ENCODE data around the gene TNNI3. TPM values are rescaled to one million over a fixed set of nuclear protein-coding genes. Genes with fewer than 3 reads are reported as not detected.

Gene TNNI3
- total RNA-seq, 1 donor from 2014 or later: 4.3 TPM

DNA sequence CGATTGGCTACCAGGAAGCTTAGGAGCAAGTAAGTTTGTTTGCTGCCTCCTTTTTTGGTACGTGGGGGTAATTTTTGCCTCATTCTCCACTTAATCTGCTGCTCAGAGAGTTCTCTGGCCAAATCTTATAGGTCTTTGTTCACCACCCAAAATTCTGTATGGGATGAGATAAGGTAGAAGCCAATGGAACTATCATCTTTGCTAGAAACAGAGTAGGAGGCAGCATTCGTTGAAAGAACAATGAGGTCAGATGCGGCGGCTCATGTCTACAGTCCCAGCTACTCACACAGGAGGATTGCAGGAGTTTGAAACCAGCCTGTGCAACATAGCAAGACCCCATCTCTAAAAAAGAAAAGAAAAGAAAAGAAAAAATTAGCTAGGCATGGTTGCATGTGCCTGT, 13.9 kb upstream of the TNNI3 start:
- DNase-seq (ENCODE audit: extremely low spot score, unreplicated experiment): no peak
- H3K36me3 Mint-ChIP-seq: no peaks in the 10 kb centered on the region
- H3K4me1 Mint-ChIP-seq (ENCODE audit: unreplicated experiment): peaks cover 8% of the 10 kb centered on the region
- peaks cover 77% of the 10 kb centered on the region for H3K27me3 Mint-ChIP-seq
- no peak overlapping the region for H3K27ac Mint-ChIP-seq
- no peaks in the 10 kb centered on the region for H3K9me3 Mint-ChIP-seq
- TF ChIP-seq, protein P1, sequence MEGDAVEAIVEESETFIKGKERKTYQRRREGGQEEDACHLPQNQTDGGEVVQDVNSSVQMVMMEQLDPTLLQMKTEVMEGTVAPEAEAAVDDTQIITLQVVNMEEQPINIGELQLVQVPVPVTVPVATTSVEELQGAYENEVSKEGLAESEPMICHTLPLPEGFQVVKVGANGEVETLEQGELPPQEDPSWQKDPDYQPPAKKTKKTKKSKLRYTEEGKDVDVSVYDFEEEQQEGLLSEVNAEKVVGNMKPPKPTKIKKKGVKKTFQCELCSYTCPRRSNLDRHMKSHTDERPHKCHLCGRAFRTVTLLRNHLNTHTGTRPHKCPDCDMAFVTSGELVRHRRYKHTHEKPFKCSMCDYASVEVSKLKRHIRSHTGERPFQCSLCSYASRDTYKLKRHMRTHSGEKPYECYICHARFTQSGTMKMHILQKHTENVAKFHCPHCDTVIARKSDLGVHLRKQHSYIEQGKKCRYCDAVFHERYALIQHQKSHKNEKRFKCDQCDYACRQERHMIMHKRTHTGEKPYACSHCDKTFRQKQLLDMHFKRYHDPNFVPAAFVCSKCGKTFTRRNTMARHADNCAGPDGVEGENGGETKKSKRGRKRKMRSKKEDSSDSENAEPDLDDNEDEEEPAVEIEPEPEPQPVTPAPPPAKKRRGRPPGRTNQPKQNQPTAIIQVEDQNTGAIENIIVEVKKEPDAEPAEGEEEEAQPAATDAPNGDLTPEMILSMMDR (conservative IDR thresholded peaks at IDR 0.05): no peak
- H3K4me3 Mint-ChIP-seq: peak overlapping the region; percentile 68

DNA sequence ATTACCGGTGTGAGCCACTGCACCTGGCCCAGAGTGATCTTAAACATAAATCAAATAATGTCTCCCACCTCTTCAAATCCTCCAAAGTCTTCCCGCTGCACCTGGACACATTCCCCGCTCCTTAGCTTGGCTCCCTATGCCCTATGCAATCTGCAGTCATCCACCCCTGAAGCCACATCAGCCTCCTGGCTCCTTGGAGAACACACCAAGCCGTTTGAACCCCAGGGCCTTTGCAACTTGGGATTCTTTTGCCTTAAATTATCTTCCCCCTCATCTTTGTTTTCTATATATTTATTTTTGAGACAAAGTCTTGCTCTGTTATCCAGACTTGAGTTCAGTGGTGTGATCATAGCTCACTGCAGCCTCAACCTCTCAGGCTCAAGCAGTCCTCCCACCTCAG, 11.6 kb upstream of the TNNI3 start:
- peaks cover 64% of the 10 kb centered on the region for H3K27me3 Mint-ChIP-seq
- no peak for DNase-seq (ENCODE audit: extremely low spot score, unreplicated experiment)
- peaks cover 9% of the 10 kb centered on the region for H3K4me1 Mint-ChIP-seq (ENCODE audit: unreplicated experiment)
- TF ChIP-seq, protein P1 (conservative IDR thresholded peaks at IDR 0.05): no peak
- H3K36me3 Mint-ChIP-seq: no peaks in the 10 kb centered on the region
- no peak overlapping the region for H3K4me3 Mint-ChIP-seq
- no peak overlapping the region for H3K27ac Mint-ChIP-seq
- no peaks in the 10 kb centered on the region for H3K9me3 Mint-ChIP-seq

DNA sequence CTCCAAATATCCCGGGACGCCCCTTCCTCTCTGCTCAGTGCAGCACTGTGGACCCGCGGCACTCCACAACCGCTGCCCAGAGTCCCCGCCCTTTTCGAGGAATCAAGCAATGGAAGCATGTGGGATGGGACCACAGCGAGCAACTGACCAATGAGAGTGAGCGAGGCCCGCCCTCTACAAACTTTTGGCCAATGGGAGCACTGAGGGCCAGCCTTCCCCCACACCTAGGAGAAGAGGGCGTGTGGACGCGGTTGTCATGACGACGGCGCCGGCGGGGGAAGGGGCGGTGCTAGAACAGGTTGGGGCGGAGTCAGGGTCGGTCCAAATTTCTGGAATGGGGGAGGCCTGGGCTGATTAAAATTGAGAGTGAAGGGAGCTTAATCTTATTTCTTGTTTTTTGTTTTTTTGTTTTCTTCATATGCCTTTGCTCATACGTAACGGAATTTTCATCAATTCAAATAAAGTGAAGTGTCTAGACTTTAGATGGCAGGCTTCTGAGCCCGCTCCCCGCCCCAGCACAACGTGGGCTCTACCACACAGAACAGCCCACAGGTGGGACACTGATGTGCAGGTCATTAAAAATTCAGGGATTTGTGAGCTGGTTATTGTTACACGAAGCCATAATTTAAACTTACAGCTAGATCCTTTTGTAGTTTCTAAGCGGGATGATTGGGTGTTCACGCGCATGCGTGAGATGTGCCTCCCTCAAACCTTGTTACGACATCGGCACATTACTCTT, 9.2 kb upstream of the TNNI3 start, which contains the start of gene DNAAF3:
DNAAF3 (minus strand) TSS at position 84 of the 739 bp plus-strand sequence. CDS start 200 bp downstream, outside the sequence.
- peak within 1 kb of the TSS; percentile 98 for H3K4me3 Mint-ChIP-seq
- TF ChIP-seq, protein P1 (conservative IDR thresholded peaks at IDR 0.05): peak; percentile 49
- peaks cover 9% of the 10 kb centered on the region for H3K4me1 Mint-ChIP-seq (ENCODE audit: unreplicated experiment)
- peak within 1 kb of the TSS; percentile 98 for H3K27ac Mint-ChIP-seq
- no peaks in the 10 kb centered on the region for H3K36me3 Mint-ChIP-seq
- no peaks in the 10 kb centered on the region for H3K9me3 Mint-ChIP-seq
- peaks cover 50% of the 10 kb centered on the region for H3K27me3 Mint-ChIP-seq
- DNase-seq (ENCODE audit: extremely low spot score, unreplicated experiment): peak; percentile 98

DNA sequence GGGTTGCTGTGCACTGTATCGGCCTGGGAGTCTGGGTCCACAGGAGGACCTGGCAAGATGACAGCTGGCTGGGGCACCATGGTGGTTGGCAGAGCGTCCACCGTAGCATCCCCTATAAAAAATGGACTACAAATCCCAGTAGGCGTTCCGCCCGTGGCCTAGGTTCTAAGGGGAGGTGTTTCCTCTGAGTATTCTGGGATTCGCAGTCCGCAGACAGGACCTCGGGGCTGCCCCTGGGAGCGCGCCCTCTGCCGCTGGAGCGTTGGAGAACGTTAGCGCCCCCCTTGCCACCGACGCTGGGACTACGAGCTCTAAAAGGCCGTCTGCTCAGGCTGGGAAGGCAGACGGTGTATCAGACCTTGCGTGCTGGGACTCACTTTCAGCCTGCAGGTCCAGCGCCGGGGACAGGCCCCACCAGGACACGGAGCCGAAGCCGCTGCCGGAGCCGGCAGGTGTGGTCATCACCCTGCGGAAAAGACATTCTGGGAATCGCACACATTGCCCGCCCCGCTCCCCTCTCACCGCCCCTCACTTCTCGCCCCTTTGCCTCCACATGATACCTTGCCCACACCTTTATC, 8.5 kb upstream of the TNNI3 start:
- H3K4me3 Mint-ChIP-seq: peak overlapping the region; percentile 98
- peaks cover 43% of the 10 kb centered on the region for H3K27me3 Mint-ChIP-seq
- peaks cover 9% of the 10 kb centered on the region for H3K4me1 Mint-ChIP-seq (ENCODE audit: unreplicated experiment)
- TF ChIP-seq, protein P1 (conservative IDR thresholded peaks at IDR 0.05): peak; percentile 81
- no peaks in the 10 kb centered on the region for H3K9me3 Mint-ChIP-seq
- peak overlapping the region; percentile 98 for H3K27ac Mint-ChIP-seq
- H3K36me3 Mint-ChIP-seq: no peaks in the 10 kb centered on the region
- DNase-seq (ENCODE audit: extremely low spot score, unreplicated experiment): no peak

DNA sequence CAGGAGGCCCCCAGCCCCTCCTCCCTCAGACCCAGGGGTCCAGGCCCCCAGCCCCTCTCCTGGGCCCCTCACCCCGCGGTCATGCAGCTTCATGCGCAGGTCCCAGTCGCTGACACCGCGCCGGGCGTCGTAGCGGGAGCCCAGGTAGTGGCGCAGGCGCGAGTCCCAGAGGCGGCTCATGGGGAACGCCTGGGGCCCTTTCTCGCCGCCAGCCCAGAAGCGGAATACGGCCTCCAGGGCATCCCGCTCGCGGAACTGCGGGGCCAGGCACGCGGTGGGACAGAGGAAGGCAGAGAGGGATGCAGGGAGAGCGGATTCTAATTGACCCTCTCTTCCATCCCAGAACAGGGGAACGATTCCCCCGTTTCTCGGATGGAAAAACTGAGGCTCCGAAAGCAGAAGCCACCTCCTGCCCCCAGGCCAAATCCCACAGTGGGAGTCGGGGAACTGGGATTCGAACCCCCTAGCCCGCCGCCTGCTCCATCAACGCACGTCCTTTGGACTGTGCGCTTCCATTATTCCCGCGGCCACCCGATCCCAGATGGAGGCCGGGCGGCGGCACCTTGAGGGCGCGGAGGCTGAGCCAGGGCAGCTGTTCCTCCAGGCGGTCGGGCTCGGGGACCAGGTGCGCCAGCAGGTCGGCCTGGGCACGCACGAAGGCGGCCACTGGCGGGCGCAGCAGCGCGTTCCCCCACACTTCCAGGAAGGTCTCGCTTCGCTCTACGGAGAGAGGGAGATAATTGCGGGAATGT, 4.2 kb upstream of the TNNI3 start:
- Mint-ChIP-seq H3K4me3 (no peak overlapping the region), H3K4me1 (ENCODE audit: unreplicated experiment) (peaks cover 4% of the 10 kb centered on the region), H3K27ac (no peak overlapping the region), H3K9me3 (no peaks in the 10 kb centered on the region), H3K36me3 (no peaks in the 10 kb centered on the region), H3K27me3 (peaks cover 51% of the 10 kb centered on the region)
- no peak for DNase-seq (ENCODE audit: extremely low spot score, unreplicated experiment)
- TF ChIP-seq, protein P1 (conservative IDR thresholded peaks at IDR 0.05): no peak

Measured in type B pancreatic cell (in vitro differentiated cells).